WERI-Rb-1 (cell line): Measurements from ENCODE around the gene STAT5B.

Experiments used
- DNase-seq: peaks from one replicate; pipeline ENCODE4 v3.0.0-alpha.2; 2020
- H3K27ac ChIP-seq: fragments of 250-450 bp; sonication (Bioruptor Pico); 2 replicates; pipeline ENCODE4 v1.5.1; 2020; ENCODE audit warnings: mild to moderate bottlenecking, moderate library complexity
- H3K27me3 ChIP-seq: fragments of 250-450 bp; sonication (Bioruptor Pico); 2 replicates; pipeline ENCODE4 v1.5.1; 2021; ENCODE audit warnings: mild to moderate bottlenecking, low read depth, moderate library complexity; ENCODE audit not compliant: insufficient read depth, severe bottlenecking
- H3K36me3 ChIP-seq: fragments of 250-450 bp; sonication (Bioruptor Pico); 2 replicates; pipeline ENCODE4 v1.5.1; 2020; ENCODE audit warnings: mild to moderate bottlenecking, moderate library complexity
- H3K4me3 ChIP-seq: 2 replicates; pipeline ENCODE4 v1.5.1; 2011; ENCODE audit warnings: low read depth, mild to moderate bottlenecking, control low read depth, low read length
- H3K9me3 ChIP-seq: fragments of 250-450 bp; sonication (Bioruptor Pico); 2 replicates; pipeline ENCODE4 v1.5.1; 2021; ENCODE audit warnings: mild to moderate bottlenecking, moderate library complexity; ENCODE audit not compliant: severe bottlenecking
- CTCF ChIP-seq: IDR thresholded peaks from 2 replicates; pipeline ENCODE4 v1.5.1; 2011; ENCODE audit warnings: low read depth, mild to moderate bottlenecking, control low read depth, inconsistent platforms, low read length

Gene STAT5B

GRCh38 chr17:42312285-42313130, 36.3 kb upstream of the STAT5B start:
- H3K9me3 ChIP-seq = no peaks in the 10 kb centered on the region
- TF ChIP-seq CTCF = peak; percentile 93
- peak; percentile 96 for DNase-seq
- H3K27ac ChIP-seq = peak overlapping the region; percentile 72
- H3K36me3 ChIP-seq = no peaks in the 10 kb centered on the region
- H3K4me3 ChIP-seq = peak overlapping the region; percentile 39
- H3K27me3 ChIP-seq = no peaks in the 10 kb centered on the region

GRCh38 chr17:42312035-42312284, 35.8 kb upstream of the STAT5B start:
- Histone ChIP-seq H3K27me3 (no peaks in the 10 kb centered on the region), H3K4me3 (peak overlapping the region; percentile 39), H3K9me3 (no peaks in the 10 kb centered on the region), H3K27ac (peak overlapping the region; percentile 72), H3K36me3 (no peaks in the 10 kb centered on the region)
- DNase-seq = no peak
- TF ChIP-seq CTCF = no peak

- TF ChIP-seq CTCF = no peak
- H3K27ac ChIP-seq = peak overlapping the region; percentile 72
- DNase-seq = peak; percentile 95
- no peaks in the 10 kb centered on the region for H3K27me3 ChIP-seq
- no peaks in the 10 kb centered on the region for H3K36me3 ChIP-seq
- no peaks in the 10 kb centered on the region for H3K9me3 ChIP-seq
- H3K4me3 ChIP-seq = peak overlapping the region; percentile 39
Measured at GRCh38 chr17:42311240-42312034, 35.2 kb upstream of the STAT5B start.

- no peak for DNase-seq
- Histone ChIP-seq H3K27me3 (no peaks in the 10 kb centered on the region), H3K27ac (peak overlapping the region; percentile 72), H3K9me3 (no peaks in the 10 kb centered on the region), H3K4me3 (no peak overlapping the region), H3K36me3 (no peaks in the 10 kb centered on the region)
- TF ChIP-seq CTCF = no peak
Measured at GRCh38 chr17:42310787-42311215, 34.6 kb upstream of the STAT5B start.

GRCh38 chr17:42309986-42310786, 34.0 kb upstream of the STAT5B start:
- Histone ChIP-seq H3K36me3 (no peaks in the 10 kb centered on the region), H3K4me3 (no peak overlapping the region), H3K9me3 (no peaks in the 10 kb centered on the region), H3K27me3 (no peaks in the 10 kb centered on the region), H3K27ac (no peak overlapping the region)
- DNase-seq = no peak
- no peak for TF ChIP-seq CTCF
